Measurements from ENCODE around the gene KIAA1958.

- TF ChIP-seq POLR2AphosphoS5 (IDR thresholded peaks at IDR 0.05) (no peak), POLR2A (IDR thresholded peaks at IDR 0.05) (no peak)
- TF ChIP-seq, protein P1, sequence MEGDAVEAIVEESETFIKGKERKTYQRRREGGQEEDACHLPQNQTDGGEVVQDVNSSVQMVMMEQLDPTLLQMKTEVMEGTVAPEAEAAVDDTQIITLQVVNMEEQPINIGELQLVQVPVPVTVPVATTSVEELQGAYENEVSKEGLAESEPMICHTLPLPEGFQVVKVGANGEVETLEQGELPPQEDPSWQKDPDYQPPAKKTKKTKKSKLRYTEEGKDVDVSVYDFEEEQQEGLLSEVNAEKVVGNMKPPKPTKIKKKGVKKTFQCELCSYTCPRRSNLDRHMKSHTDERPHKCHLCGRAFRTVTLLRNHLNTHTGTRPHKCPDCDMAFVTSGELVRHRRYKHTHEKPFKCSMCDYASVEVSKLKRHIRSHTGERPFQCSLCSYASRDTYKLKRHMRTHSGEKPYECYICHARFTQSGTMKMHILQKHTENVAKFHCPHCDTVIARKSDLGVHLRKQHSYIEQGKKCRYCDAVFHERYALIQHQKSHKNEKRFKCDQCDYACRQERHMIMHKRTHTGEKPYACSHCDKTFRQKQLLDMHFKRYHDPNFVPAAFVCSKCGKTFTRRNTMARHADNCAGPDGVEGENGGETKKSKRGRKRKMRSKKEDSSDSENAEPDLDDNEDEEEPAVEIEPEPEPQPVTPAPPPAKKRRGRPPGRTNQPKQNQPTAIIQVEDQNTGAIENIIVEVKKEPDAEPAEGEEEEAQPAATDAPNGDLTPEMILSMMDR (IDR thresholded peaks at IDR 0.05), result no peak
Observed at GRCh38 chr9:112548051-112548440, 61.4 kb downstream of the KIAA1958 start.

All from breast epithelium (tissue), 3 donors.